Stimulated activated CD4-positive, alpha-beta T cell treated with anti-CD3 and anti-CD28 coated beads, Interleukin-4, amount 100 ng/mL, for 24 hours (primary cell): Measurements from ENCODE around the gene ALX4.

ENCODE experiments used
- DNase-seq: peaks from one replicate; pipeline ENCODE4 v3.0.0-alpha.2; 2020

Gene ALX4

GRCh38 chr11:44309478-44310205, at the start of gene ALX4:
Gene ALX4, minus strand, starts transcription at chr11:44310139. Its CDS starts 77 bp downstream, at chr11:44310062.
- DNase-seq = peak; percentile 15

GRCh38 chr11:44359162-44359561, 49.2 kb upstream of the ALX4 start:
- no peak for DNase-seq

- DNase-seq = no peak
These were observed 48.8 kb upstream of the ALX4 start for GRCh38 chr11:44358713-44359112.

GRCh38 chr11:44357711-44358110, 47.8 kb upstream of the ALX4 start:
- no peak for DNase-seq

GRCh38 chr11:44356351-44356750, 46.4 kb upstream of the ALX4 start:
- DNase-seq = no peak

GRCh38 chr11:44351898-44352498, 42.1 kb upstream of the ALX4 start:
- DNase-seq = no peak

GRCh38 chr11:44351006-44351660, 41.2 kb upstream of the ALX4 start:
- no peak for DNase-seq

- DNase-seq = no peak
These were observed 39.4 kb upstream of the ALX4 start for GRCh38 chr11:44349328-44349727.

- DNase-seq = no peak
These were observed 38.8 kb upstream of the ALX4 start for GRCh38 chr11:44348721-44349120.

- DNase-seq = no peak
These were observed 38.2 kb upstream of the ALX4 start for GRCh38 chr11:44348114-44348513.

GRCh38 chr11:44347538-44347937, 37.6 kb upstream of the ALX4 start:
- no peak for DNase-seq

GRCh38 chr11:44346983-44347382, 37.0 kb upstream of the ALX4 start:
- no peak for DNase-seq

GRCh38 chr11:44345781-44346180, 35.8 kb upstream of the ALX4 start:
- no peak for DNase-seq

GRCh38 chr11:44344921-44345320, 35.0 kb upstream of the ALX4 start:
- no peak for DNase-seq

- DNase-seq = no peak
These were observed 34.5 kb upstream of the ALX4 start for GRCh38 chr11:44344423-44344820.

- DNase-seq = no peak
These were observed 34.0 kb upstream of the ALX4 start for GRCh38 chr11:44343778-44344422.

GRCh38 chr11:44342616-44343015, 32.7 kb upstream of the ALX4 start:
- DNase-seq = no peak

- no peak for DNase-seq
These were observed 30.7 kb upstream of the ALX4 start for GRCh38 chr11:44340656-44341055.

- no peak for DNase-seq
These were observed 29.6 kb upstream of the ALX4 start for GRCh38 chr11:44339530-44339883.

GRCh38 chr11:44338698-44339529, 29.0 kb upstream of the ALX4 start:
- DNase-seq = no peak

- no peak for DNase-seq
These were observed 28.1 kb upstream of the ALX4 start for GRCh38 chr11:44338026-44338425.

GRCh38 chr11:44335919-44336318, 26.0 kb upstream of the ALX4 start:
- no peak for DNase-seq
